Tibial artery (tissue), 4 donors: ENCODE results near the gene ZNF292.

ENCODE experiments used
- DNase-seq, 2 donors: peaks; one replicate each; pipeline ENCODE4 v3.0.0-alpha.2; 2019
- H3K27ac ChIP-seq, 2 donors: fragments of 200-600 bp; sonication (generic) in 1 of 2; 1 replicate in 1 of 2; 2 replicates in 1 of 2; pipeline ENCODE4 v1.5.1; 2018 to 2019; ENCODE audit warnings: mild to moderate bottlenecking in 1 of 2
- H3K27me3 ChIP-seq, 2 donors: fragments of 200-600 bp; sonication (generic) in 1 of 2; one replicate each; pipeline versions ENCODE4 v1.5.1 to v1.6.0; 2016 to 2019
- H3K36me3 ChIP-seq, 3 donors: fragments of 200-600 bp; sonication (generic) in 2 of 3; one replicate each; pipeline ENCODE4 v1.5.1; 2016 to 2019; ENCODE audit warnings: mild to moderate bottlenecking in 2 of 3
- H3K4me1 ChIP-seq, 4 donors: fragments of 200-600 bp; sonication (generic) in 2 of 4; 1 replicate in 3 of 4; 2 replicates in 1 of 4; pipeline ENCODE4 v1.5.1; 2016 to 2019
- H3K4me3 ChIP-seq, 2 donors: fragments of 200-600 bp; sonication (generic) in 1 of 2; 1 replicate in 1 of 2; 2 replicates in 1 of 2; pipeline ENCODE4 v1.5.1; 2018 to 2019; ENCODE audit warnings: mild to moderate bottlenecking in 2 of 2
- H3K9me3 ChIP-seq, 3 donors: fragments of 200-600 bp; sonication (generic) in 1 of 3; one replicate each; pipeline ENCODE4 v1.5.1; 2016 to 2019
- intact Hi-C: fragments of 100-400 bp; cut with DNase I; formaldehyde crosslinking; loops from one replicate; pipeline ENCODE4 v1.15.0; 2023; ENCODE audit warnings: low total_unique reads
- TF ChIP-seq, protein P1 (sequence below), 2 experiments: fragments of 200-600 bp in 1 of 2; fragments of 450-650 bp in 1 of 2; IDR thresholded peaks; one replicate each; pipeline ENCODE4 v1.5.1; 2017 to 2019; ENCODE audit warnings: antibody characterized with exemption in 2 of 2, mild to moderate bottlenecking in 1 of 2, moderate library complexity in 1 of 2

Gene ZNF292

DNA sequence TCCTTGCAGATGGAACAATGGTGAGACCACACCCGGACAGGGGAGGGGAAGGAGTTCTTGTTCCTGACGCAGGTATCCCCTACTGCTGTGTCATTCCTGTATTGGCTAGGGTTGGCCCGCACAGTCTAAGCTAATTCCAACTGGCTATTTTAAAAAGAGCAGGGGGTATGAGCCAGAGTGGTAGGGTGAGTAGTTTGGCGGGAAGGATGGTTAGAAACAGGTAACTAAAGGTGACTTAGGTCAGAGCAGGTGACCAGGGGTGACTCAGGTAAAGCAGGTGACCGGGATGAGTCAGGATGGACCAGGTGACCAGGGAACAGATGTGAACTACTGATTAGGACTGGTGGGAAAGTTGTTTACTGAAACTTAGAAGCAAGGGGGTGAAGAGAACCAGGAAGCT, 58.0 kb downstream of the ZNF292 start:
- TF ChIP-seq, protein P1, sequence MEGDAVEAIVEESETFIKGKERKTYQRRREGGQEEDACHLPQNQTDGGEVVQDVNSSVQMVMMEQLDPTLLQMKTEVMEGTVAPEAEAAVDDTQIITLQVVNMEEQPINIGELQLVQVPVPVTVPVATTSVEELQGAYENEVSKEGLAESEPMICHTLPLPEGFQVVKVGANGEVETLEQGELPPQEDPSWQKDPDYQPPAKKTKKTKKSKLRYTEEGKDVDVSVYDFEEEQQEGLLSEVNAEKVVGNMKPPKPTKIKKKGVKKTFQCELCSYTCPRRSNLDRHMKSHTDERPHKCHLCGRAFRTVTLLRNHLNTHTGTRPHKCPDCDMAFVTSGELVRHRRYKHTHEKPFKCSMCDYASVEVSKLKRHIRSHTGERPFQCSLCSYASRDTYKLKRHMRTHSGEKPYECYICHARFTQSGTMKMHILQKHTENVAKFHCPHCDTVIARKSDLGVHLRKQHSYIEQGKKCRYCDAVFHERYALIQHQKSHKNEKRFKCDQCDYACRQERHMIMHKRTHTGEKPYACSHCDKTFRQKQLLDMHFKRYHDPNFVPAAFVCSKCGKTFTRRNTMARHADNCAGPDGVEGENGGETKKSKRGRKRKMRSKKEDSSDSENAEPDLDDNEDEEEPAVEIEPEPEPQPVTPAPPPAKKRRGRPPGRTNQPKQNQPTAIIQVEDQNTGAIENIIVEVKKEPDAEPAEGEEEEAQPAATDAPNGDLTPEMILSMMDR (IDR thresholded peaks at IDR 0.05), result no peak
- intact Hi-C loops, result no loop called here
- no peak for DNase-seq
- Histone ChIP-seq H3K36me3 (no peaks in the 10 kb centered on the region), H3K4me1 (peaks cover 0 to 37% (median 10%) of the 10 kb centered on the region in 4 donors), H3K4me3 (no peak overlapping the region), H3K9me3 (no peaks in the 10 kb centered on the region), H3K27me3 (no peaks in the 10 kb centered on the region), H3K27ac (no peak overlapping the region)

DNA sequence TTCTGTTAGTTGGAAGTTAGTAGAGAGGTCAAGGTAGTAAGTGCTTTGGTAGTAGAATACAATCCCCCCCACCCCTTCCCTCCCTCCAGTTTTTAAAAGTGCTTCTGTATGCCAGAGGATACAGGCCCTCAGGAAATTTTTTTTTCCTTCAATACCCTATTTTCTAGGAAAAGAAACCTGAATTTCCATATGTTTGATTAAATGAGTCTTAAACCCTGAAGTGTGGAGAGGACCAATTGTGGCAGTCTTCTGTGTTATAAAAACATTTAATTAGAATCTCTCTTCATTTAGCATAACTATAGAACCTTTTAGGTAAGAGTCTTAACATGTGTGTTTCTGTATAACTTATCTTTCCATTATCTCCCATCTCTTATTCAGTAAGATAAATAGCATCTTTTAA, 59.5 kb downstream of the ZNF292 start:
- no peaks in the 10 kb centered on the region for H3K27me3 ChIP-seq
- DNase-seq, result no peak
- intact Hi-C loops, result no loop called here
- peaks cover 0 to 24% (median 10%) of the 10 kb centered on the region in 4 donors for H3K4me1 ChIP-seq
- no peaks in the 10 kb centered on the region for H3K36me3 ChIP-seq
- TF ChIP-seq, protein P1 (IDR thresholded peaks at IDR 0.05), result no peak
- no peak overlapping the region for H3K27ac ChIP-seq
- H3K4me3 ChIP-seq, result no peak overlapping the region
- no peaks in the 10 kb centered on the region for H3K9me3 ChIP-seq

DNA sequence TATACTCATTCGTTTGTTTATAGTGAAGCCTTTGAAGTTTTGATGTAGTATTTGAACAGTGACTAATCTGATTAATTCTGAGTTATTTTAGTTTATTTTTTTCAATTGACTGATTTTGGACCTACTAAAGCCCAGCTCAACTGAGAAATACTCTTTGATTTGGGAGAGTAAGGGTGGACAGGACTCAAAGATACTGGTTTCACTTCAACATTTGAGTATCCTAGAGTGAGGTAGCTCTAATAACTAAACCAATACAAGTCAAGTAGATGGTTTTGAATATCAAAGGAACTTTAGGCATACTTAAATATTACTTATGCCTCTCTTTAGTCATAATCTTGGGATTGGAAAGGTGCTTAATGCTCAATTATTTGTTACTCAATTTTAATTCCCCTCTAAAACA, 65.6 kb downstream of the ZNF292 start:
- intact Hi-C loops, result no loop called here
- Histone ChIP-seq H3K9me3 (no peaks in the 10 kb centered on the region), H3K27me3 (no peaks in the 10 kb centered on the region), H3K27ac (no peak overlapping the region), H3K4me1 (peaks cover 0 to under 1% (median 0%) of the 10 kb centered on the region in 4 donors), H3K36me3 (peaks cover 24 to 30% (median 25%) of the 10 kb centered on the region in 3 donors), H3K4me3 (no peak overlapping the region)
- DNase-seq, result no peak
- TF ChIP-seq, protein P1 (IDR thresholded peaks at IDR 0.05), result no peak

DNA sequence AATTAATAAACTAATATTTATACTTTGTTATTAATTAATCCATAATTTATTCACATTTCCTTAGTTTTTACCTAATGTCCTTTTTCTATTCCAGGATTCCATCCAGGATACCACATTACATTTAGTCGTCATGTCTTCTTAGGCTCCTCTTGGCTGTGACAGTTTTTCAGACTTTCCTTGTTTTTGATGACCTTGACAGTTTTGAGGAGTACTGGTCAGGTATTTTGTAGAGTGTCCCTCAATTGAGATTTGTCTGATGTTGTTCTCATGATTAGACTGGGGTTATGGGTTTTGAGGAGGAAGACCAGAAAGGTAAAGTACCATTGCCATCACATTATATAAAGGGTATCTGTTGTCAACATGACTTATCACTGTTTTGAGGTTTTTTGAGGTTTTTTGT, 67.3 kb downstream of the ZNF292 start:
- intact Hi-C loops, result no loop called here
- H3K36me3 ChIP-seq, result peaks cover 24 to 30% (median 25%) of the 10 kb centered on the region in 3 donors

GRCh38 chr6:87224971-87225370, 69.6 kb downstream of the ZNF292 start:
- Histone ChIP-seq H3K36me3 (peaks cover 24 to 30% (median 25%) of the 10 kb centered on the region in 3 donors), H3K4me3 (no peak overlapping the region), H3K27me3 (no peaks in the 10 kb centered on the region), H3K27ac (no peak overlapping the region), H3K9me3 (no peaks in the 10 kb centered on the region), H3K4me1 (no peaks in the 10 kb centered on the region)
- TF ChIP-seq, protein P1 (IDR thresholded peaks at IDR 0.05), result no peak
- DNase-seq, result no peak
- intact Hi-C loops, result no loop called here

More for the DNA sequence above, 67.3 kb downstream of the ZNF292 start:
- no peaks in the 10 kb centered on the region for H3K9me3 ChIP-seq
- DNase-seq, result no peak
- H3K27ac ChIP-seq, result no peak overlapping the region
- H3K27me3 ChIP-seq, result no peaks in the 10 kb centered on the region
- no peak overlapping the region for H3K4me3 ChIP-seq
- H3K4me1 ChIP-seq, result no peaks in the 10 kb centered on the region
- TF ChIP-seq, protein P1 (IDR thresholded peaks at IDR 0.05), result no peak

DNA sequence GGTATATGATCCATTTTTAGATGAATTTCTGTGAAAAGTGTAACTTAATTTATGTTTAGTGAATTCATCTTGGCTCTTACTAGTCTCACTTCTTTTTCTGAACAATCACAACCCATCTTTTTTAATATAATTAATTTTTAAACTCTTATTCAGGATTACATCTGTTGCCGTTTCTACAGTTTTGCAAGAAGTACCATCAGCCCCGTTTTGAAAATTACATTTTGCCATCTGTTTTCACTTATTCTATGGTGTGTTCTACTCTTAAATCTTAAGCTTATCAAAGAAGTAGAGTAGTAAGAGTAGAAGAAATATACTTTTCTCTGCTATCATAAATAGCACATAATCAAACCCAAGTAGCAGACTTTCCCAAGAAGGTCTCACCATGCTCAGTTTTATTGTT, 70.1 kb downstream of the ZNF292 start:
- intact Hi-C loops, result no loop called here
- peaks cover 24 to 26% (median 25%) of the 10 kb centered on the region in 3 donors for H3K36me3 ChIP-seq

More for the DNA sequence above, 70.1 kb downstream of the ZNF292 start:
- Histone ChIP-seq H3K9me3 (no peaks in the 10 kb centered on the region), H3K4me3 (no peak overlapping the region), H3K4me1 (no peaks in the 10 kb centered on the region), H3K27ac (no peak overlapping the region), H3K27me3 (no peaks in the 10 kb centered on the region)
- TF ChIP-seq, protein P1 (IDR thresholded peaks at IDR 0.05), result no peak
- no peak for DNase-seq
